GM12891 (cell line): ENCODE measurements around the gene SLX1A.

ENCODE experiments used
- POLR2A ChIP-seq: IDR thresholded peaks from 2 replicates; pipeline ENCODE4 v1.6.1; 2011; ENCODE audit warnings: low read depth, low read length, control low read depth
- POLR2AphosphoS5 ChIP-seq: IDR thresholded peaks from 2 replicates; pipeline ENCODE4 v1.6.1; 2011; ENCODE audit warnings: low read depth, low read length, control low read depth
- TAF1 ChIP-seq: IDR thresholded peaks from 2 replicates; pipeline ENCODE4 v1.6.1; 2011; ENCODE audit warnings: low read depth, low read length, control low read depth

- TF ChIP-seq POLR2A (peak; percentile 42; the same call in 1 of the 2 replicates), POLR2AphosphoS5 (no peak), TAF1 (no peak)
Observed at GRCh38 chr16:30187971-30188561, 5.6 kb upstream of the SLX1A start.
